Activated naive CD8-positive, alpha-beta T cell (primary cell): ENCODE measurements around the gene CALCR.
"Not testable (repeated sequence)": the region's sequence is repeated elsewhere in the genome, so short reads cannot be mapped to it uniquely, and the experiment has no call there.

Experiments used
- H3K27ac Mint-ChIP-seq: one replicate; pipeline ENCODE4 v1.8.0; 2021; ENCODE audit warnings: mixed read lengths
- H3K27me3 Mint-ChIP-seq: one replicate; pipeline ENCODE4 v1.8.0; 2021; ENCODE audit warnings: mixed read lengths
- H3K36me3 Mint-ChIP-seq: one replicate; pipeline ENCODE4 v1.8.0; 2021; ENCODE audit warnings: mixed read lengths
- H3K4me1 Mint-ChIP-seq: one replicate; pipeline ENCODE4 v1.8.0; 2021; ENCODE audit warnings: low read depth, mixed read lengths
- H3K4me3 Mint-ChIP-seq: one replicate; pipeline ENCODE4 v1.8.0; 2021; ENCODE audit warnings: mild to moderate bottlenecking, mixed read lengths
- H3K9me3 Mint-ChIP-seq: one replicate; pipeline ENCODE4 v1.8.0; 2021; ENCODE audit warnings: low read depth, mixed read lengths

CALCR gene

GRCh38 chr7:93574646-93575554, at the start of gene CALCR:
Gene CALCR, minus strand, starts transcription at chr7:93574724. Its CDS starts 87,743 bp downstream, at chr7:93486981.
- Mint-ChIP-seq H3K27me3 (peaks cover 31% of the 10 kb centered on the region), H3K4me1 (peaks cover 3% of the 10 kb centered on the region), H3K4me3 (no peak within 1 kb of the TSS), H3K36me3 (no peaks in the 10 kb centered on the region), H3K9me3 (no peaks in the 10 kb centered on the region), H3K27ac (no peak within 1 kb of the TSS)

- no peak overlapping the region for H3K27ac Mint-ChIP-seq
- no peak overlapping the region for H3K4me3 Mint-ChIP-seq
- H3K36me3 Mint-ChIP-seq = no peaks in the 10 kb centered on the region
- H3K27me3 Mint-ChIP-seq = peaks cover 3% of the 10 kb centered on the region
- no peaks in the 10 kb centered on the region for H3K4me1 Mint-ChIP-seq
- H3K9me3 Mint-ChIP-seq = peaks cover 3% of the 10 kb centered on the region
Measured at GRCh38 chr7:93623816-93624215, 49.3 kb upstream of the CALCR start.

GRCh38 chr7:93622036-93623033, 47.8 kb upstream of the CALCR start:
- Mint-ChIP-seq H3K4me3 (no peak overlapping the region), H3K4me1 (no peaks in the 10 kb centered on the region), H3K27me3 (peaks cover 3% of the 10 kb centered on the region), H3K9me3 (peaks cover 3% of the 10 kb centered on the region), H3K27ac (no peak overlapping the region), H3K36me3 (no peaks in the 10 kb centered on the region)

- H3K4me3 Mint-ChIP-seq = no peak overlapping the region
- H3K9me3 Mint-ChIP-seq = no peaks in the 10 kb centered on the region
- H3K27ac Mint-ChIP-seq = no peak overlapping the region
- no peaks in the 10 kb centered on the region for H3K4me1 Mint-ChIP-seq
- H3K36me3 Mint-ChIP-seq = no peaks in the 10 kb centered on the region
- peaks cover 3% of the 10 kb centered on the region for H3K27me3 Mint-ChIP-seq
Measured at GRCh38 chr7:93620864-93621263, 46.3 kb upstream of the CALCR start.

- Mint-ChIP-seq H3K4me1 (no peaks in the 10 kb centered on the region), H3K27me3 (peaks cover 3% of the 10 kb centered on the region), H3K9me3 (no peaks in the 10 kb centered on the region), H3K36me3 (no peaks in the 10 kb centered on the region), H3K4me3 (no peak overlapping the region), H3K27ac (no peak overlapping the region)
Measured at GRCh38 chr7:93620057-93620456, 45.5 kb upstream of the CALCR start.

GRCh38 chr7:93601363-93601762, 26.8 kb upstream of the CALCR start:
- Mint-ChIP-seq H3K9me3 (no peaks in the 10 kb centered on the region), H3K4me1 (no peaks in the 10 kb centered on the region), H3K36me3 (no peaks in the 10 kb centered on the region), H3K27me3 (no peaks in the 10 kb centered on the region), H3K27ac (no peak overlapping the region), H3K4me3 (no peak overlapping the region)

GRCh38 chr7:93594250-93594649, 19.7 kb upstream of the CALCR start:
- Mint-ChIP-seq H3K36me3 (no peaks in the 10 kb centered on the region), H3K9me3 (no peaks in the 10 kb centered on the region), H3K4me3 (no peak overlapping the region), H3K27ac (no peak overlapping the region), H3K4me1 (no peaks in the 10 kb centered on the region), H3K27me3 (peaks cover 2% of the 10 kb centered on the region)

- no peaks in the 10 kb centered on the region for H3K9me3 Mint-ChIP-seq
Measured at GRCh38 chr7:93592588-93593266, 18.2 kb upstream of the CALCR start.

GRCh38 chr7:93591224-93592050, 16.9 kb upstream of the CALCR start:
- not testable (repeated sequence) for H3K4me1 Mint-ChIP-seq, H3K4me3 Mint-ChIP-seq, H3K36me3 Mint-ChIP-seq, H3K27ac Mint-ChIP-seq, H3K27me3 Mint-ChIP-seq, H3K9me3 Mint-ChIP-seq

More at GRCh38 chr7:93592588-93593266, 18.2 kb upstream of the CALCR start:
- Mint-ChIP-seq H3K36me3 (no peaks in the 10 kb centered on the region), H3K27ac (no peak overlapping the region), H3K4me3 (no peak overlapping the region), H3K27me3 (peaks cover 2% of the 10 kb centered on the region), H3K4me1 (no peaks in the 10 kb centered on the region)

GRCh38 chr7:93586479-93586865, 11.9 kb upstream of the CALCR start:
- not testable (repeated sequence) for H3K27me3 Mint-ChIP-seq, H3K4me3 Mint-ChIP-seq, H3K4me1 Mint-ChIP-seq, H3K36me3 Mint-ChIP-seq, H3K9me3 Mint-ChIP-seq, H3K27ac Mint-ChIP-seq

GRCh38 chr7:93585694-93586478, 11.4 kb upstream of the CALCR start:
- not testable (repeated sequence) for H3K36me3 Mint-ChIP-seq, H3K4me3 Mint-ChIP-seq

GRCh38 chr7:93579431-93579830, 4.9 kb upstream of the CALCR start:
- Mint-ChIP-seq H3K4me3 (no peak overlapping the region), H3K27ac (no peak overlapping the region)

More at GRCh38 chr7:93585694-93586478, 11.4 kb upstream of the CALCR start:
- not testable (repeated sequence) for H3K4me1 Mint-ChIP-seq, H3K9me3 Mint-ChIP-seq, H3K27ac Mint-ChIP-seq, H3K27me3 Mint-ChIP-seq

GRCh38 chr7:93578762-93579161, 4.2 kb upstream of the CALCR start:
- H3K9me3 Mint-ChIP-seq = no peaks in the 10 kb centered on the region
- H3K4me1 Mint-ChIP-seq = peaks cover 3% of the 10 kb centered on the region
- no peak overlapping the region for H3K27ac Mint-ChIP-seq
- H3K36me3 Mint-ChIP-seq = no peaks in the 10 kb centered on the region
- peaks cover 30% of the 10 kb centered on the region for H3K27me3 Mint-ChIP-seq
- no peak overlapping the region for H3K4me3 Mint-ChIP-seq

More at GRCh38 chr7:93579431-93579830, 4.9 kb upstream of the CALCR start:
- H3K36me3 Mint-ChIP-seq = no peaks in the 10 kb centered on the region
- H3K27me3 Mint-ChIP-seq = peaks cover 26% of the 10 kb centered on the region
- H3K4me1 Mint-ChIP-seq = peaks cover 3% of the 10 kb centered on the region
- no peaks in the 10 kb centered on the region for H3K9me3 Mint-ChIP-seq
